Bone marrow (tissue), 2 donors: ENCODE measurements around the gene CTF1.
A peak's percentile ranks its signal among the peaks of the same experiment; 100 is the strongest.

Experiments used
- DNase-seq, 2 donors: peaks; one replicate each; lab custom pipeline; 2025; lab: John Stamatoyannopoulos, UW

Gene CTF1

GRCh38 chr16:30910427-30911029, 14.1 kb downstream of the CTF1 start:
- DNase-seq = no peak

- DNase-seq = no peak
These were observed 16.5 kb downstream of the CTF1 start for GRCh38 chr16:30912794-30913412.

DNA sequence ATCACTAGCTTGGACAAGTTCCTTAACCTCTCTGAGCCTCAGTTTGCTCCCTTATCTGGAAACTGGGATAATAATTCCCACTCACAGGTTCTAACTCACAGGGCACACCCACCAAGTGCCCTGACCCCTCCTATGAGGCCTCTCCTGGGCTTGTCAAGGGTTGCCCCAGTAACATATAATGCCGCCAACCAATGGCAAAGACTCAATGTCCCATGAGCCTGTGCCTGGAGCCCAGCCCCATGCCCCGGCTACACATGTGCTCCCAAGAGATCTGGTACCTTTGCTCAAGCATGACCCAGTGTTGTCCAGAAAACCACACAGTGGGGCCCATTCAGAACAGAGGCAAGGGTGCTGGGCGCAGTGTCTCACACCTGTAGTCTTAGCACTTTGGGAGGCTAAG, 18.4 kb downstream of the CTF1 start:
- DNase-seq = no peak

- DNase-seq = no peak
These were observed 22.2 kb downstream of the CTF1 start for GRCh38 chr16:30918614-30919013.

DNA sequence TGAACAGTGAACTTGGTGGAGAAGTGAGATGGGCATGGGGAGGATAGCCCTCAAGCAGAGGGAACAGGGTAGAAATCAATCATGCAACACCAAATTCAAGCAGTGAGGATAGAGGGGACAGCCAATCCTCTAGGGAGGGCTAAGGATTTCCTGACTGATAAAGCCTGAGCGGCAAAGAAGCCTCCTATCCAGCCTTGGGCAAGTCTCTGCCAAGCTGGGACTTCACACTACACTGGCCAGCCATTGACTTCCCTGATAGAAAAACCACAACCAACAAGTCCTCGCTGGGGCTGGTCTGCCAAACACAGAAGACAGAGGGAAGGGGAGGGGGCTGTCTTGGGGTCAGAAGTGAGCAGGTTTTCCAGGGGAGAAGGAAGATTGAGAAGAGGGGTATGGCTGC, 24.5 kb downstream of the CTF1 start:
- DNase-seq = no peak

GRCh38 chr16:30921459-30921747, 25.0 kb downstream of the CTF1 start:
- no peak for DNase-seq

DNA sequence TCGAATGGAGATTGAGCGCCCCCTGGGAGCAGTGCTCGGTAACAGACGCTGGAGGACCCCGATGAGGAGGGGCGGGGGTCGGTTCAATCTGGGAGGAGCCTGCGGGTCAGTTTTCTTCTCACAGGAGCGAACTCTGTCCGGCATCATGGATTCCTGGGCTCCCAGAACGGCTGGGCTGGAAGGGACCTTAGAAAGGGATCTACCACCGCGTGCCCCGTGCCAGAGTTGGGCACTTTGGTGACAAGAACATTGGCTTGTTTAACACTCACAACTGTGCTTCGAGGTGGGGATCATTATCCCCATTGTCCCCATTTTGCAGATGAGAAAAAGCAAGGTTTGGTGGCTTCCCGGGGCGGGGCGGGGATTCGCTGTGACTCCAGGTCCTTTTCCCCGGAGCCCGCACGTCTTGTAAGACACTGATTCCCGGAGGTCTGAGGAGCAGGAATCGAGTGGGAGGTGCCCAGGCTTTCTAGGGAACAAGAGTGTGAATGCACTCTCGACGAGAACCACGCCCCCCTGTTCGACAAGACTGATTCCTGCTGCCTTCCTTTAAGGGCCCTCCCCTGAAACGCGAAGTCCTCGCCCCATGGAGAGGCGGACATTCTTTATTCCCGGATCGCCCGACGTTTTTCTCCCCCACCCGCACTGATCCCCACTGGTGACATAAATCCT, 25.5 kb downstream of the CTF1 start:
- DNase-seq = peak; percentile 67 to 82

DNA sequence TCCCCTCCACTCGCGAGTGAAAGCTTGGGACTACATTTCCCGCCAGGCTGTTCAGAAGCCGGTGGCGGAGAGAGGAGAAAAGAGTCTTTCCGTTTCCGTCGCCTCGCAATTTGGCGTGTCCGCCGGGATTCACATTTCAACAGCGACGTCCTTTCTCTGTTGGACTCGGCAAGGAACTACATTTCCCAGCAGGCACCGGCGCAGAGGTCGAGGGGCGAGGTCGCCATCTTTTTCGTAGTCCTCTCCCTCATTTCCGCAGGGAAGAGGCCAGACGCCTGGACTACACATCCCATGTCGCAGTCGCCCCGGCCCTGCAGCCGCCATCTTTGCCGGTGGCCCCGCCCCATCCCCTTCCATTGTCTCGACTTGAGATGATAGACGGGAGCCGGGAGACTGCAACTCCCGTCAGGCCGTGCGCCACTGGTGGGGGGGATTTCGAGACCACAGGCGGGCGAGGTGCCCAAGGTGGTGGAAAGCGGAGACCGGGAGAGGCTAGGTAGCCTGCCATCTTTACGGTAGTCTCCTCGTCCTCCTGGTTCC, 26.1 kb downstream of the CTF1 start:
- DNase-seq = peak; percentile 98 to 99

DNA sequence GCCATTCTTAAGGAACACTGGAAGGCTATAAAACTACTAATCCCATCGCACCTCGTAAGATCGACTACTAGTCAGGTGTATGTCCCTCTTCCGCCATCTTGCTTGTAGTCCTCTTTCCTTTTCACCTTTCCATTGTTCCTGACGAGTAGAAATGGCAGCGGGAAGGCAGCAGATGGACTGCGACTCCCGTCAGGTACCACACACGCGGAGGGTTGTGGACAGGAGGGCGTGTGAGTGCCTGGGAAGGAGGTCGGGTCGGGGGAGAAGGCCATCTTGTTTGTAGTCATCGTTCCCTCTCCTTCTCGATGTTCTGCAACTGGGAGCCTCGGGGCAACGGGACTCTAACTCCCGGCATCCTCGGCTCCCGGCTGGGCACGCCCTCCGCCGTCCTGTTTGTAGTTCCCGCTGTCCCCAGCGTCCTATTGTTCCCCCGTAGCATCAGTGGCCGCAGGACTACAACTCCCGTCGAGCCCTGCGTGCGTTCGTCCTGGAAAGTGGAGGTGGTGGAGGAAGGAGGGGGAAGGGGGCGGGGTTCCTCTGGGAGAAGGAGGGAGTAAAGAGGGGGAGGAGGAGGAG, 26.6 kb downstream of the CTF1 start:
- DNase-seq = peak; percentile 98

DNA sequence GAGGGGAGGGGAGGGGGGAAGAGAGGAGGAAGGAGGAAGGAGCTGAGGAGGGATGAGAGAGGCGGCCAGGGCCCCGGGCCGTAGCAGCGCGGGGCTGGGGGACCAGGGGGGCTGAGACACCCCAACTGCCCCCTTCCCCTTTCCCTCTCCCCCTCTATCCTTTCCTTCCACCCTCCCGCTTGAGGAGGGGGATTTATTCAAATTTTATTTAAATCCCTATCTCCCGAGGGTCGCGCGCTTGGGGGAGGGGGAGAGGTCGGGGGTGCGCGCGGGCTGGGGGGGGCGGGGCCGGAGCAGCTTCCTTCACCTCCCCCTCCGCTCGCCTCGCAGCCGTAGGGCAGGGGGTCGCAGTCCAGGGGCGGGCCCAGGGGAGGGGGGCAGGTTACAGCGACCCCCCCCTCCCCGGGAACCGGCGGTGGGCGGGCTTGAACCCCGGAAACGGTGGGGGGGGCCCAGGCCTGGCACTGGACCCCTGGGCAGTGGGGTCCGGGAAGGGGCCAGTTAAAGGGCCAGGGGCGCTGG, 27.2 kb downstream of the CTF1 start, which contains the start of gene FBXL19:
FBXL19 (plus strand) TSS at position 19 of the 522 bp plus-strand sequence. CDS start 2,183 bp downstream, outside the sequence.
- DNase-seq = no peak

GRCh38 chr16:30924076-30924912, 27.9 kb downstream of the CTF1 start:
- no peak for DNase-seq

GRCh38 chr16:30924913-30925631, 28.7 kb downstream of the CTF1 start:
- no peak for DNase-seq

GRCh38 chr16:30925632-30925987, 29.2 kb downstream of the CTF1 start:
- no peak for DNase-seq

- no peak for DNase-seq
These were observed 29.8 kb downstream of the CTF1 start for GRCh38 chr16:30925995-30926811.

DNA sequence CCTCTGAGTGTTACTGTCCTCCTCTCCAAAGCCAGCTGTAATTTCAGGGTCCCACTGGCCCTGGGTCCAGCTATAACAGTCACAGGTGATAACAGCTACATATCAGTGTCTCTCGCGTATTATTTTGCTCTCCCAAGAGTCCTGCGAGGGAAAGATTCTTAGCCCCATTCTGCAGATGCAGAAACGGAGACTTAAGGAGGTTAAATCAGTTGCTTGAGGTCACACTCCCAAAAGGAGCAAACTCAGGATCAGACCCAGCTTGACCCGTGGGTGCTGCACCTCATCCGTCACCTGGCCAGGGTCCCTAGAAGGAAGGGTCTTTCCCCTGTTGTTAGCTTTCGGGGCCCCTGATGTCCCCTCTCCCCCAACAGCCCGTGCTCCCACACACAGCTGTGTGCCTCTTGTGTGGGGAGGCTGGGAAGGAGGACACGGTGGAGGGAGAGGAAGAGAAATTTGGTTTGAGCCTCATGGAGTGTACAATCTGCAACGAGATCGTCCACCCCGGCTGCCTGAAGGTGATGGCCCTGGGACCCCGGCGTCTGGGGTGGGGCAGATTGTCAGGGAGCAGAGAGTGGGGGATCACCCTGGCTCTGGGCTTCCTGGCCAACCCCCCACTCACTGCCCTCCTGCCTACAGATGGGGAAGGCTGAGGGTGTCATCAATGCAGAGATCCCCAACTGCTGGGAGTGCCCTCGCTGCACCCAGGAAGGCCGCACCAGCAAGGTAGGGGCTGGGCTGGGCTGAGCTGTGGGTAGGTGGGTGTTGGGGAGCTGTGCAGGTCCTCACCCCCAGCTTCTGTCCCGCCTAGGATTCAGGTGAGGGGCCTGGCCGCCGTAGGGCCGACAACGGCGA, 30.7 kb downstream of the CTF1 start:
- no peak for DNase-seq

DNA sequence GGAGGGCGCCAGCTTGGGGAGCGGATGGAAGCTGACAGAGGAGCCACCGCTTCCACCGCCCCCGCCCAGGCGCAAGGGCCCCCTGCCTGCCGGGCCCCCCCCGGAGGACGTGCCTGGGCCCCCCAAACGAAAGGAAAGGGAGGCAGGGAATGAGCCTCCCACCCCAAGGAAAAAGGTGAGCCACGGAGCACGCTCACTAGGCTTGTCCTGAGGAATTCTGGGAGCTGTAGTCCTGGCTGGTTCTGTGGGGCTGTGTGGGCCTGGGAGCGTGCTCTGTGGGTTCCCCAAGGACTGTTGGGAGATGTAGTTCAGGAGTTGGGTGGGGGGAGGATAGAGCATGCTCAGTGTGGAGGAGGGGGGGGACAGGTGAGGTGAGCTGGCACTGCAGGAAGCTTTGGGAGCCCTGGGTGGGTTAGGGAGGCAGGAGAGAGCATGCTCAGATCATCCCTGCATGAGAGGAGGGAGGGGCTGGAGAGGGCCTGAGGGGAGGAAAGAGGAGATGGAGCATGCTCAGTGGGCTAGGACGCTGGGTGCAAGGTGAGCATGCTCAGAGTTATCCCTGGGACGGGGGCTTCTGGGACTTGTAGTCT, 31.5 kb downstream of the CTF1 start:
- no peak for DNase-seq

DNA sequence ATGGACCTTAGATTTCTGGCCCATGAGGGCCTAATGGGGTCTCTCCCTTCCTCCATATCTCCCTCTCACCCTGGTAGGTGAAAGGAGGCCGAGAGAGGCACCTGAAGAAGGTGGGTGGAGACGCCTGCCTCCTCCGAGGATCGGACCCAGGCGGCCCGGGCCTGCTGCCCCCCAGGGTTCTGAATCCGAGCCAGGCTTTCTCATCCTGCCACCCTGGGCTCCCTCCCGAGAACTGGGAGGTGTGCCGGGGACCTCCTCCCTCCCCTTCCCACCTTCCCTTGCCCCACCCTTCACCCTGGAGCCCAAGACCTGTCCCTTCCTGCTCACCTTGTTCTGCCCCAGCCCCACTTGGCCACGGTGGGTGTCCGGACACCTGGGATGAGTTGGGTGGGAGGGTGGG, 32.0 kb downstream of the CTF1 start:
- DNase-seq = no peak

DNA sequence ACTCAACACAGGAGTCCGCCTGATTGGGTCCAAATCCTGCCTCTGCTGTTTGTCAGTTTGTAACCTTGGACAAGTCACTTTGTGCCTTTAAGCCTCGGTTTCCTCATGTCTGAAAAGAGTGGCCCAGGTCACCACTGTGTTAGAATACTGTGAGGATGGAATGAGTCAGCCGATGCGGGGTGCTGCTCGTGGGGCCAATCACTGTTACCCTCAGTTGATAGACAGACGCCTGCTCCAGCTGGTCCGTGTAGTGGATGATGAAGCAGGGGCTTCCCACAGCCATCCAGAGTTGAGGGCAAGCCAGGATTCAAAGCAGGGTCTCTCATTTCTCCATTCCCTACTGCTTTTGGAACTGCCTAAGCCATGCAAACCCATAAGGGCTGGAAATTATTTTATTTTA, 32.8 kb downstream of the CTF1 start:
- DNase-seq = no peak

DNA sequence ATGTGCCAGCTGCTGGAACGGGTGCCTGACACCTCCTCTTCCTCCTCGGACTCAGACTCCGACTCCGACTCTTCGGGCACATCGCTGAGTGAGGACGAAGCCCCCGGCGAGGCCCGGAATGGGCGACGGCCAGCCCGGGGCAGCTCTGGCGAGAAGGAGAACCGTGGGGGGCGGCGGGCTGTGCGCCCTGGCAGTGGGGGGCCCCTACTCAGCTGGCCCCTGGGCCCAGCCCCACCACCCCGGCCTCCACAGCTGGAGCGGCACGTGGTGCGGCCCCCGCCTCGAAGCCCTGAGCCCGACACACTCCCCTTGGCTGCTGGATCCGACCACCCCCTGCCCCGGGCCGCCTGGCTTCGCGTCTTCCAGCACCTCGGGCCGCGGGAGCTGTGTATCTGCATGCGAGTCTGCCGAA, 33.8 kb downstream of the CTF1 start:
- no peak for DNase-seq
